ENCODE results near the gene TBC1D20. TPM values are rescaled to one million over a fixed set of nuclear protein-coding genes. Genes with fewer than 3 reads are reported as not detected.
A peak's percentile ranks its signal among the peaks of the same experiment; 100 is the strongest.
"Not testable (repeated sequence)": the region's sequence is repeated elsewhere in the genome, so short reads cannot be mapped to it uniquely, and the experiment has no call there.

TBC1D20 gene
- total RNA-seq, 1 experiment from 2014 or later, result 18.7 TPM

- CTCF ChIA-PET, result interaction anchor here (1.1 kb wide), 1 partner anchor 29 kb away, joined by 3 read pairs; no protein-coding TSS in a partner anchor
- TF ChIP-seq CTCF (IDR thresholded peaks at IDR 0.05; ENCODE audit: unreplicated experiment), result no peak
- Mint-ChIP-seq H3K9me3 (ENCODE audit: low read depth, unreplicated experiment) (no peaks in the 10 kb centered on the region), H3K27ac (ENCODE audit: unreplicated experiment) (no peak overlapping the region), H3K27me3 (ENCODE audit: unreplicated experiment) (no peaks in the 10 kb centered on the region), H3K4me3 (ENCODE audit: low read depth, unreplicated experiment) (no peak overlapping the region), H3K36me3 (ENCODE audit: insufficient read depth, unreplicated experiment) (peaks cover 100% of the 10 kb centered on the region), H3K4me1 (ENCODE audit: low read depth, unreplicated experiment) (peaks cover 14% of the 10 kb centered on the region)
- no TSS peak for BruUV-seq (replicated peaks)
- intact Hi-C loops (cut with micrococcal nuclease; ENCODE audit: unreplicated experiment), result no loop called here
- DNase-seq, result no peak
These were observed 71.2 kb downstream of the TBC1D20 start for GRCh38 chr20:391041-391711.

GRCh38 chr20:389220-389619 is 73.1 kb downstream of the TBC1D20 start:
- Mint-ChIP-seq H3K4me1 (ENCODE audit: low read depth, unreplicated experiment) (peaks cover 18% of the 10 kb centered on the region), H3K27me3 (ENCODE audit: unreplicated experiment) (no peaks in the 10 kb centered on the region), H3K27ac (ENCODE audit: unreplicated experiment) (peak overlapping the region; percentile 71), H3K9me3 (ENCODE audit: low read depth, unreplicated experiment) (no peaks in the 10 kb centered on the region), H3K4me3 (ENCODE audit: low read depth, unreplicated experiment) (peak overlapping the region; percentile 7), H3K36me3 (ENCODE audit: insufficient read depth, unreplicated experiment) (peaks cover 98% of the 10 kb centered on the region)
- DNase-seq, result no peak
- BruUV-seq (replicated peaks), result no TSS peak
- TF ChIP-seq CTCF (IDR thresholded peaks at IDR 0.05; ENCODE audit: unreplicated experiment), result no peak
- intact Hi-C loops (cut with micrococcal nuclease; ENCODE audit: unreplicated experiment), result no loop called here
- CTCF ChIA-PET, result no interaction called here

GRCh38 chr20:388034-388994 is 74.0 kb downstream of the TBC1D20 start:
- CTCF ChIA-PET, result no interaction called here
- Mint-ChIP-seq H3K36me3 (ENCODE audit: insufficient read depth, unreplicated experiment) (peaks cover 98% of the 10 kb centered on the region), H3K4me1 (ENCODE audit: low read depth, unreplicated experiment) (peaks cover 27% of the 10 kb centered on the region), H3K27me3 (ENCODE audit: unreplicated experiment) (no peaks in the 10 kb centered on the region), H3K27ac (ENCODE audit: unreplicated experiment) (peak overlapping the region; percentile 71), H3K9me3 (ENCODE audit: low read depth, unreplicated experiment) (no peaks in the 10 kb centered on the region), H3K4me3 (ENCODE audit: low read depth, unreplicated experiment) (peak overlapping the region; percentile 7)
- BruUV-seq (replicated peaks), result no TSS peak
- intact Hi-C loops (cut with micrococcal nuclease; ENCODE audit: unreplicated experiment), result no loop called here
- TF ChIP-seq CTCF (IDR thresholded peaks at IDR 0.05; ENCODE audit: unreplicated experiment), result no peak
- DNase-seq, result no peak

GRCh38 chr20:387520-387919 is 74.8 kb downstream of the TBC1D20 start:
- CTCF ChIA-PET, result no interaction called here
- Mint-ChIP-seq H3K4me1 (ENCODE audit: low read depth, unreplicated experiment) (peaks cover 30% of the 10 kb centered on the region), H3K4me3 (ENCODE audit: low read depth, unreplicated experiment) (no peak overlapping the region), H3K27ac (ENCODE audit: unreplicated experiment) (peak overlapping the region; percentile 40), H3K36me3 (ENCODE audit: insufficient read depth, unreplicated experiment) (peaks cover 98% of the 10 kb centered on the region), H3K27me3 (ENCODE audit: unreplicated experiment) (no peaks in the 10 kb centered on the region), H3K9me3 (ENCODE audit: low read depth, unreplicated experiment) (no peaks in the 10 kb centered on the region)
- no peak for DNase-seq
- intact Hi-C loops (cut with micrococcal nuclease; ENCODE audit: unreplicated experiment), result no loop called here
- BruUV-seq (replicated peaks), result no TSS peak
- TF ChIP-seq CTCF (IDR thresholded peaks at IDR 0.05; ENCODE audit: unreplicated experiment), result no peak

- peak overlapping the region; percentile 61 for H3K27ac Mint-ChIP-seq (ENCODE audit: unreplicated experiment)
- CTCF ChIA-PET, result not testable (repeated sequence)
These were observed 75.7 kb downstream of the TBC1D20 start for GRCh38 chr20:386634-387033.

More at GRCh38 chr20:386634-387033, 75.7 kb downstream of the TBC1D20 start:
- Mint-ChIP-seq H3K36me3 (ENCODE audit: insufficient read depth, unreplicated experiment) (peaks cover 98% of the 10 kb centered on the region), H3K4me1 (ENCODE audit: low read depth, unreplicated experiment) (peaks cover 30% of the 10 kb centered on the region)
- BruUV-seq (replicated peaks); H3K9me3 Mint-ChIP-seq (ENCODE audit: low read depth, unreplicated experiment); H3K27me3 Mint-ChIP-seq (ENCODE audit: unreplicated experiment); intact Hi-C loops (cut with micrococcal nuclease; ENCODE audit: unreplicated experiment); H3K4me3 Mint-ChIP-seq (ENCODE audit: low read depth, unreplicated experiment); DNase-seq: not testable (repeated sequence)
